ENCODE data around the gene DLG2. TPM values are rescaled to one million over a fixed set of nuclear protein-coding genes. Genes with fewer than 3 reads are reported as not detected.

The DLG2 gene
- total RNA-seq, 1 donor from 2014 or later: 2.1 TPM

GRCh38 chr11:83816572-83817187 is 1810.5 kb downstream of the DLG2 start:
- Mint-ChIP-seq H3K9me3 (no peaks in the 10 kb centered on the region), H3K27me3 (ENCODE audit: low read depth) (peaks cover 8% of the 10 kb centered on the region), H3K4me3 (no peak overlapping the region), H3K27ac (ENCODE audit: unreplicated experiment) (no peak overlapping the region), H3K4me1 (no peaks in the 10 kb centered on the region), H3K36me3 (ENCODE audit: low read depth) (no peaks in the 10 kb centered on the region)
- peak; percentile 80 for TF ChIP-seq CTCF (conservative IDR thresholded peaks at IDR 0.05)
- no peak for DNase-seq (ENCODE audit: low read depth, low spot score)

GRCh38 chr11:83815736-83816135 is 1811.4 kb downstream of the DLG2 start:
- no peaks in the 10 kb centered on the region for H3K36me3 Mint-ChIP-seq (ENCODE audit: low read depth)
- DNase-seq (ENCODE audit: low read depth, low spot score): no peak
- no peaks in the 10 kb centered on the region for H3K9me3 Mint-ChIP-seq
- H3K27me3 Mint-ChIP-seq (ENCODE audit: low read depth): peaks cover 6% of the 10 kb centered on the region
- H3K4me1 Mint-ChIP-seq: no peaks in the 10 kb centered on the region
- H3K27ac Mint-ChIP-seq (ENCODE audit: unreplicated experiment): no peak overlapping the region
- no peak overlapping the region for H3K4me3 Mint-ChIP-seq
- TF ChIP-seq CTCF (conservative IDR thresholded peaks at IDR 0.05): no peak

GRCh38 chr11:83813296-83813695 is 1813.8 kb downstream of the DLG2 start:
- TF ChIP-seq CTCF (conservative IDR thresholded peaks at IDR 0.05): no peak
- Mint-ChIP-seq H3K27me3 (ENCODE audit: low read depth) (peaks cover 21% of the 10 kb centered on the region), H3K27ac (ENCODE audit: unreplicated experiment) (no peak overlapping the region), H3K36me3 (ENCODE audit: low read depth) (no peaks in the 10 kb centered on the region), H3K4me1 (no peaks in the 10 kb centered on the region), H3K4me3 (no peak overlapping the region), H3K9me3 (no peaks in the 10 kb centered on the region)
- no peak for DNase-seq (ENCODE audit: low read depth, low spot score)

GRCh38 chr11:83809274-83809673 is 1817.9 kb downstream of the DLG2 start:
- Mint-ChIP-seq H3K4me1 (no peaks in the 10 kb centered on the region), H3K27ac (ENCODE audit: unreplicated experiment) (no peak overlapping the region), H3K4me3 (no peak overlapping the region), H3K9me3 (no peaks in the 10 kb centered on the region), H3K36me3 (ENCODE audit: low read depth) (no peaks in the 10 kb centered on the region), H3K27me3 (ENCODE audit: low read depth) (peaks cover 34% of the 10 kb centered on the region)
- TF ChIP-seq CTCF (conservative IDR thresholded peaks at IDR 0.05): no peak
- DNase-seq (ENCODE audit: low read depth, low spot score): no peak

- TF ChIP-seq CTCF (conservative IDR thresholded peaks at IDR 0.05): peak; percentile 30
- Mint-ChIP-seq H3K9me3 (no peaks in the 10 kb centered on the region), H3K4me1 (no peaks in the 10 kb centered on the region), H3K4me3 (no peak overlapping the region), H3K36me3 (ENCODE audit: low read depth) (no peaks in the 10 kb centered on the region), H3K27me3 (ENCODE audit: low read depth) (peaks cover 4% of the 10 kb centered on the region), H3K27ac (ENCODE audit: unreplicated experiment) (no peak overlapping the region)
- no peak for DNase-seq (ENCODE audit: low read depth, low spot score)
Measured at GRCh38 chr11:83801799-83802198, 1825.3 kb downstream of the DLG2 start.
